ENCODE data around the gene GALR2. TPM values are rescaled to one million over a fixed set of nuclear protein-coding genes. Genes with fewer than 3 reads are reported as not detected.

Gene GALR2
- total RNA-seq, 3 donors from 2014 or later = not detected

GRCh38 chr17:76078860-76079534 is 4.4 kb downstream of the GALR2 start, which contains the start of gene ZACN:
TSS of gene ZACN (plus strand) at chr17:76079182. CDS start at chr17:76079265, 83 bp downstream.
- intact Hi-C loops (cut with DNase I; ENCODE audit: low total_unique reads) = no loop called here
- Histone ChIP-seq H3K36me3 (no peaks in the 10 kb centered on the region), H3K4me1 (peaks cover 14 to 22% of the 10 kb centered on the region in 2 donors), H3K27me3 (peaks cover 26 to 54% of the 10 kb centered on the region in 2 donors), H3K4me3 (no peak within 1 kb of the TSS), H3K27ac (no peak within 1 kb of the TSS), H3K9me3 (no peaks in the 10 kb centered on the region)
- TF ChIP-seq CTCF (IDR thresholded peaks at IDR 0.05) (no peak), POLR2A (IDR thresholded peaks at IDR 0.05) (no peak), POLR2AphosphoS5 (IDR thresholded peaks at IDR 0.05) (no peak)
- DNase-seq (ENCODE audit: low spot score in 2 of 2) = no peak

- H3K36me3 ChIP-seq = no peaks in the 10 kb centered on the region
- TF ChIP-seq POLR2AphosphoS5 (IDR thresholded peaks at IDR 0.05) = no peak
- no peak for TF ChIP-seq POLR2A (IDR thresholded peaks at IDR 0.05)
- TF ChIP-seq CTCF (IDR thresholded peaks at IDR 0.05) = no peak
- intact Hi-C loops (cut with DNase I; ENCODE audit: low total_unique reads) = no loop called here
- H3K27ac ChIP-seq = no peak overlapping the region
- H3K4me3 ChIP-seq = no peak overlapping the region
- H3K27me3 ChIP-seq = peaks cover 20 to 48% of the 10 kb centered on the region in 2 donors
- DNase-seq (ENCODE audit: low spot score in 2 of 2) = no peak
- no peaks in the 10 kb centered on the region for H3K9me3 ChIP-seq
- peaks cover 14 to 18% of the 10 kb centered on the region in 2 donors for H3K4me1 ChIP-seq
Measured at GRCh38 chr17:76079535-76079955, 5.0 kb downstream of the GALR2 start.

- H3K9me3 ChIP-seq = no peaks in the 10 kb centered on the region
- peaks cover 4% of the 10 kb centered on the region for H3K36me3 ChIP-seq
- H3K4me3 ChIP-seq = no peak overlapping the region
- H3K27ac ChIP-seq = no peak overlapping the region
- intact Hi-C loops (cut with DNase I; ENCODE audit: low total_unique reads) = no loop called here
- peaks cover 11 to 12% of the 10 kb centered on the region in 2 donors for H3K4me1 ChIP-seq
- peaks cover 14 to 42% of the 10 kb centered on the region in 2 donors for H3K27me3 ChIP-seq
- TF ChIP-seq POLR2A (IDR thresholded peaks at IDR 0.05) (no peak), CTCF (IDR thresholded peaks at IDR 0.05) (no peak), POLR2AphosphoS5 (IDR thresholded peaks at IDR 0.05) (no peak)
- no peak for DNase-seq (ENCODE audit: low spot score in 2 of 2)
Measured at GRCh38 chr17:76079956-76080767, 5.6 kb downstream of the GALR2 start.

GRCh38 chr17:76080768-76081287 is 6.2 kb downstream of the GALR2 start:
- no peak for DNase-seq (ENCODE audit: low spot score in 2 of 2)
- H3K36me3 ChIP-seq = peaks cover 6% of the 10 kb centered on the region
- no peak overlapping the region for H3K4me3 ChIP-seq
- no peak for TF ChIP-seq POLR2A (IDR thresholded peaks at IDR 0.05)
- no peak for TF ChIP-seq POLR2AphosphoS5 (IDR thresholded peaks at IDR 0.05)
- no peak for TF ChIP-seq CTCF (IDR thresholded peaks at IDR 0.05)
- H3K27ac ChIP-seq = no peak overlapping the region
- peaks cover 5 to 8% of the 10 kb centered on the region in 2 donors for H3K4me1 ChIP-seq
- intact Hi-C loops (cut with DNase I; ENCODE audit: low total_unique reads) = no loop called here
- no peaks in the 10 kb centered on the region for H3K9me3 ChIP-seq
- peaks cover 11 to 35% of the 10 kb centered on the region in 2 donors for H3K27me3 ChIP-seq

Measured in breast epithelium (tissue), 4 donors.